Smooth muscle cell of the pulmonary artery (primary cell): Measurements from ENCODE around the gene KCNAB2. TPM values are rescaled to one million over a fixed set of nuclear protein-coding genes. Genes with fewer than 3 reads are reported as not detected.

Source experiments
- total RNA-seq: library from RNA; depleted of rRNA; stranded (reverse); fragments of >200 nt; gene quantifications from 2 replicates; pipeline ENCODE4 v1.2.3, GENCODE V29; 2014

The KCNAB2 gene
- 5.0 and 7.6 TPM in 2 replicates for total RNA-seq

GRCh38 chr1:6045561-6045960, at the start of gene KCNAB2:
KCNAB2 (plus strand) TSS chr1:6045888; CDS start chr1:6051537, 5,649 bp downstream.

Other genes with a start within 250 kb of the KCNAB2 start
- 10.0 and 11.1 TPM in 2 replicates for gene NPHP4, start 53.5 kb upstream of the KCNAB2 start, total RNA-seq
- gene CHD5, start 134.4 kb downstream of the KCNAB2 start, total RNA-seq = 0.13 TPM in 2 replicates
- gene RPL22, start 153.7 kb downstream of the KCNAB2 start, total RNA-seq = 103 and 121 TPM in 2 replicates
- gene RNF207, start 160.2 kb downstream of the KCNAB2 start, total RNA-seq = 11.1 and 20.8 TPM in 2 replicates
- 121 and 136 TPM in 2 replicates for gene ICMT, start 190.1 kb downstream of the KCNAB2 start, total RNA-seq
- not detected in 2 replicates for gene HES3, start 198.3 kb downstream of the KCNAB2 start, total RNA-seq
- gene GPR153, start 215.2 kb downstream of the KCNAB2 start, total RNA-seq = 11.3 and 11.5 TPM in 2 replicates